Mucosa of gallbladder (tissue), 1 donor: ENCODE measurements around the gene PHF20. TPM values are rescaled to one million over a fixed set of nuclear protein-coding genes. Genes with fewer than 3 reads are reported as not detected.
"Not testable (repeated sequence)": the region's sequence is repeated elsewhere in the genome, so short reads cannot be mapped to it uniquely, and the experiment has no call there.

ENCODE experiments used
- DNase-seq: peaks from one replicate; pipeline ENCODE4 v3.0.0-alpha.2; 2020; ENCODE audit warnings: low spot score
- total RNA-seq: library from RNA; stranded (reverse); gene quantifications from one replicate; pipeline ENCODE4 v1.2.1, GENCODE V29; 2021
- donor health status: DM: no; HTN: no; CAD: no.

Gene PHF20
- total RNA-seq, 1 donor from 2014 or later = 44.4 TPM

GRCh38 chr20:35776513-35777101 is 4.8 kb downstream of the PHF20 start:
- peak; percentile 44 for DNase-seq

- DNase-seq = not testable (repeated sequence)
These were observed 12.0 kb downstream of the PHF20 start for GRCh38 chr20:35783811-35784210.

- not testable (repeated sequence) for DNase-seq
These were observed 13.7 kb downstream of the PHF20 start for GRCh38 chr20:35785541-35785940.

- DNase-seq = no peak
These were observed 17.0 kb downstream of the PHF20 start for GRCh38 chr20:35788796-35789195.

- DNase-seq = no peak
These were observed 19.3 kb downstream of the PHF20 start for GRCh38 chr20:35791097-35791496.

GRCh38 chr20:35791821-35792220 is 20.0 kb downstream of the PHF20 start:
- no peak for DNase-seq

GRCh38 chr20:35792740-35793139 is 20.9 kb downstream of the PHF20 start:
- DNase-seq = no peak

GRCh38 chr20:35796571-35796970 is 24.8 kb downstream of the PHF20 start:
- DNase-seq = no peak

GRCh38 chr20:35801865-35802264 is 30.1 kb downstream of the PHF20 start:
- no peak for DNase-seq

GRCh38 chr20:35806075-35806474 is 34.3 kb downstream of the PHF20 start:
- no peak for DNase-seq

- DNase-seq = no peak
These were observed 36.1 kb downstream of the PHF20 start for GRCh38 chr20:35807877-35808276.

GRCh38 chr20:35820715-35821114 is 48.9 kb downstream of the PHF20 start:
- no peak for DNase-seq

GRCh38 chr20:35821807-35822242 is 50.0 kb downstream of the PHF20 start:
- no peak for DNase-seq

GRCh38 chr20:35823147-35823546 is 51.3 kb downstream of the PHF20 start:
- DNase-seq = no peak

GRCh38 chr20:35823937-35824336 is 52.1 kb downstream of the PHF20 start:
- DNase-seq = no peak

GRCh38 chr20:35826397-35826998 is 54.7 kb downstream of the PHF20 start:
- no peak for DNase-seq

- no peak for DNase-seq
These were observed 56.6 kb downstream of the PHF20 start for GRCh38 chr20:35828434-35828833.

- no peak for DNase-seq
These were observed 57.1 kb downstream of the PHF20 start for GRCh38 chr20:35828916-35829315.

- DNase-seq = no peak
These were observed 58.4 kb downstream of the PHF20 start for GRCh38 chr20:35830264-35830663.

- DNase-seq = no peak
These were observed 59.2 kb downstream of the PHF20 start for GRCh38 chr20:35831029-35831428.

- no peak for DNase-seq
These were observed 60.2 kb downstream of the PHF20 start for GRCh38 chr20:35831971-35832370.

GRCh38 chr20:35833241-35833640 is 61.4 kb downstream of the PHF20 start:
- no peak for DNase-seq

GRCh38 chr20:35837577-35838195 is 65.9 kb downstream of the PHF20 start:
- no peak for DNase-seq
